GM23338 (cell line): ENCODE data around the gene EID2B. TPM values are rescaled to one million over a fixed set of nuclear protein-coding genes. Genes with fewer than 3 reads are reported as not detected.

Experiments
- ATAC-seq: fragments of 200-7000 bp; cut with Tn5 transposase; 3 replicates; pipeline ENCODE4 v1.9.1; 2020
- DNase-seq: peaks from one replicate; pipeline ENCODE4 v3.0.0-alpha.2; 2015; ENCODE audit warnings: low spot score
- H2AFZ ChIP-seq: fragments of 200-600 bp; sonication (generic); 2 replicates; pipeline ENCODE4 v1.8.0; 2016; ENCODE audit warnings: antibody characterized with exemption, mild to moderate bottlenecking, moderate library complexity
- H3F3A ChIP-seq: fragments of 200-600 bp; sonication (generic); replicated peaks from 2 replicates; pipeline ENCODE4 v1.8.0; 2017; ENCODE audit warnings: antibody characterized with exemption, mixed run types, low read depth
- H3K27ac ChIP-seq: fragments of 200-600 bp; sonication (generic); 2 replicates; pipeline ENCODE4 v1.6.1; 2016; ENCODE audit warnings: low read depth
- H3K27me3 ChIP-seq: fragments of 200-600 bp; sonication (generic); 2 replicates; pipeline ENCODE4 v1.8.0; 2016; ENCODE audit warnings: mild to moderate bottlenecking, mixed run types, moderate library complexity; ENCODE audit not compliant: insufficient read depth
- H3K36me3 ChIP-seq: fragments of 200-600 bp; sonication (generic); 2 replicates; pipeline ENCODE4 v1.8.0; 2016; ENCODE audit warnings: mild to moderate bottlenecking; ENCODE audit not compliant: insufficient read depth
- H3K4me1 ChIP-seq: fragments of 200-600 bp; sonication (generic); 2 replicates; pipeline ENCODE4 v1.8.0; 2016; ENCODE audit warnings: mild to moderate bottlenecking, moderate library complexity; ENCODE audit not compliant: insufficient read depth
- H3K4me2 ChIP-seq: fragments of 200-600 bp; sonication (generic); 2 replicates; pipeline ENCODE4 v1.7.1; 2017; ENCODE audit warnings: mixed run types
- H3K4me3 ChIP-seq: fragments of 200-600 bp; sonication (generic); 2 replicates; pipeline ENCODE4 v1.6.1; 2016; ENCODE audit warnings: mixed run types
- H3K79me2 ChIP-seq: fragments of 200-600 bp; sonication (generic); replicated peaks from 2 replicates; pipeline ENCODE4 v1.8.0; 2017; ENCODE audit warnings: mild to moderate bottlenecking; ENCODE audit not compliant: insufficient read depth
- H3K9me2 ChIP-seq: fragments of 200-600 bp; sonication (generic); 2 replicates; pipeline ENCODE4 v1.8.0; 2017; ENCODE audit not compliant: insufficient read depth
- H4K20me1 ChIP-seq: fragments of 200-600 bp; sonication (generic); replicated peaks from 2 replicates; pipeline ENCODE4 v1.8.0; 2017; ENCODE audit warnings: mild to moderate bottlenecking; ENCODE audit not compliant: insufficient read depth
- H3K27ac Mint-ChIP-seq: 2 replicates; pipeline ENCODE4 v1.8.0; 2020; ENCODE audit warnings: inconsistent platforms, mild to moderate bottlenecking, moderate library complexity, mixed read lengths
- H3K27me3 Mint-ChIP-seq: 3 replicates; pipeline ENCODE4 v1.8.0; 2022; ENCODE audit warnings: low read depth, mild to moderate bottlenecking, moderate library complexity, mixed read lengths, inconsistent platforms; ENCODE audit not compliant: insufficient read depth, poor library complexity
- H3K36me3 Mint-ChIP-seq: 3 replicates; pipeline ENCODE4 v1.8.0; 2021; ENCODE audit warnings: low read depth, mild to moderate bottlenecking, inconsistent platforms, moderate library complexity, mixed read lengths
- H3K4me1 Mint-ChIP-seq: 3 replicates; pipeline ENCODE4 v1.8.0; 2020; ENCODE audit warnings: mild to moderate bottlenecking, inconsistent platforms, mixed read lengths
- H3K4me3 Mint-ChIP-seq: 3 replicates; pipeline ENCODE4 v1.8.0; 2021; ENCODE audit warnings: moderate library complexity, mild to moderate bottlenecking, inconsistent platforms, mixed read lengths
- H3K9me3 Mint-ChIP-seq: 3 replicates; pipeline ENCODE4 v1.8.0; 2020; ENCODE audit warnings: moderate library complexity, mild to moderate bottlenecking, inconsistent platforms, mixed read lengths
- CREB1 ChIP-seq: fragments of 250-450 bp; sonication (Bioruptor Pico); IDR thresholded peaks from 2 replicates; pipeline ENCODE4 v1.5.0; 2020; ENCODE audit warnings: low read depth, mild to moderate bottlenecking, moderate library complexity
- EZH2 ChIP-seq: fragments of 200-600 bp; sonication (generic); IDR thresholded peaks from one replicate; pipeline ENCODE4 v1.8.0; 2017; ENCODE audit warnings: antibody characterized with exemption, mild to moderate bottlenecking, low read depth; ENCODE audit not compliant: unreplicated experiment
- EZH2phosphoT487 ChIP-seq: fragments of 200-600 bp; sonication (generic); IDR thresholded peaks from one replicate; pipeline ENCODE4 v1.8.1; 2018; ENCODE audit warnings: antibody characterized with exemption; ENCODE audit not compliant: unreplicated experiment
- JUNB ChIP-seq: IDR thresholded peaks from one replicate; pipeline ENCODE4 v1.6.1; 2016; ENCODE audit warnings: antibody characterized with exemption; ENCODE audit not compliant: unreplicated experiment
- NANOG ChIP-seq: IDR thresholded peaks from 2 replicates; pipeline ENCODE4 v1.6.1; 2016; ENCODE audit warnings: antibody characterized with exemption, borderline replicate concordance
- POLR2AphosphoS5 ChIP-seq: IDR thresholded peaks from 2 replicates; pipeline ENCODE4 v1.6.1; 2016; ENCODE audit warnings: antibody characterized with exemption, low read depth
- STAT1 ChIP-seq: IDR thresholded peaks from one replicate; pipeline ENCODE4 v1.6.1; 2016; ENCODE audit warnings: antibody characterized with exemption; ENCODE audit not compliant: unreplicated experiment
- ZNF114 ChIP-seq: fragments of 250-450 bp; sonication (Bioruptor Pico); IDR thresholded peaks from 2 replicates; pipeline ENCODE4 v1.5.0; 2020; ENCODE audit warnings: mild to moderate bottlenecking, moderate library complexity
- ZNF331 ChIP-seq: fragments of 250-450 bp; sonication (Bioruptor Pico); IDR thresholded peaks from 2 replicates; pipeline ENCODE4 v1.5.0; 2020; ENCODE audit warnings: low read depth, mild to moderate bottlenecking, moderate library complexity
- polyA plus RNA-seq: library from polyadenylated mRNA; unstranded; fragments of >200 nt; fragmentation: Nextera tagmentation; extraction: Ambion mirVana; gene quantifications from 2 replicates; pipeline ENCODE4 v1.2.1, GENCODE V29; 2016
- total RNA-seq: library from RNA; depleted of rRNA; stranded (reverse); fragments of >200 nt; shearing (Covaris generic); gene quantifications from 2 replicates; pipeline ENCODE4 v1.2.3, GENCODE V29; 2014
- TF ChIP-seq, protein P1 (sequence below): IDR thresholded peaks from 2 replicates; pipeline ENCODE4 v1.6.1; 2016; ENCODE audit warnings: antibody characterized with exemption
- TF ChIP-seq, protein P2 (sequence below): IDR thresholded peaks from one replicate; pipeline ENCODE4 v1.6.1; 2018; ENCODE audit warnings: antibody characterized with exemption; ENCODE audit not compliant: unreplicated experiment
- TF ChIP-seq, protein P3 (sequence below): fragments of 250-450 bp; sonication (Bioruptor Pico); IDR thresholded peaks from 2 replicates; pipeline ENCODE4 v1.5.0; 2020; ENCODE audit warnings: mild to moderate bottlenecking, moderate library complexity
- TF ChIP-seq, protein P4 (sequence below), 2 experiments: fragments of 200-600 bp in 1 of 2; sonication (generic) in 1 of 2; conservative IDR thresholded peaks; 2 replicates each; pipeline versions ENCODE4 v1.5.1 to v1.6.1; 2016 to 2017; ENCODE audit warnings: antibody characterized with exemption in 2 of 2, low read depth in 2 of 2, mild to moderate bottlenecking in 2 of 2, moderate library complexity in 1 of 2

The EID2B gene
- total and polyA plus RNA-seq, 2 experiments from 2014 or later, result 2.5 to 4.6 TPM

DNA sequence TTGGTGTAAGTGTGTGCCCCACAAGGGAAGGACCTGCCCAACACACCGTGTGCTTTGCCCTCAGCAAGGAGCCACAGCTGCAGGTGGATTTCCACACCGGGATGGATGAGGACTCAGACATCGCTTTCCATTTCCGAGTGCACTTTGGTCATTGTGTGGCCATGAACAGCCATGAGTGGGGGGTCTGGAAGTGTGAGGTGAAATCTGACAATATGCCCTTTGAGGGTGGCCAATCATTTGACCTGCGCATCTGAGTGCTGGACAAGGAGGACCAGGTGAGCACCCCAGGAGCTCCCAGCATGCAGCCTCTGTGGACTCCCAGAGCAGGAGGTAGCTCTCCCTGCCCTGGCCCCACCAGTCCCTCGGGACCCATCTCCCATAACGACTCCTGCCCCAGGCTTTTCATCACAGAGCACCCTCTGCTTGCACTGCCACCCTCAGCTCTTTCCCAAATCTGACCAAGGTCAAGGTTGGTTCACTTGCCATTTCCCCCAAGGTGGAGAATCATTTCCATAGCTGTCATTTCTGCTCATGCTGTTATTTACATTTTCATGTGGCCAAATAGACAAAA, 20.5 kb upstream of the EID2B start:
- H3K27me3 ChIP-seq, result no peaks in the 10 kb centered on the region
- H3K9me2 ChIP-seq, result no peaks in the 10 kb centered on the region; the same call in 1 of the 2 replicates
- no peak overlapping the region for H3K4me2 ChIP-seq
- Mint-ChIP-seq H3K9me3 (no peaks in the 10 kb centered on the region), H3K36me3 (no peaks in the 10 kb centered on the region), H3K4me3 (no peak overlapping the region), H3K27me3 (peaks cover 5% of the 10 kb centered on the region), H3K27ac (no peak overlapping the region), H3K4me1 (no peaks in the 10 kb centered on the region)
- H2AFZ ChIP-seq, result no peak overlapping the region
- DNase-seq (no peak), ATAC-seq (no peak)
- no peaks in the 10 kb centered on the region for H4K20me1 ChIP-seq
- no peaks in the 10 kb centered on the region for H3K4me1 ChIP-seq
- H3K79me2 ChIP-seq, result no peaks in the 10 kb centered on the region
- no peaks in the 10 kb centered on the region for H3F3A ChIP-seq
- no peak overlapping the region for H3K27ac ChIP-seq
- H3K4me3 ChIP-seq, result no peak overlapping the region
- TF ChIP-seq, protein P1, sequence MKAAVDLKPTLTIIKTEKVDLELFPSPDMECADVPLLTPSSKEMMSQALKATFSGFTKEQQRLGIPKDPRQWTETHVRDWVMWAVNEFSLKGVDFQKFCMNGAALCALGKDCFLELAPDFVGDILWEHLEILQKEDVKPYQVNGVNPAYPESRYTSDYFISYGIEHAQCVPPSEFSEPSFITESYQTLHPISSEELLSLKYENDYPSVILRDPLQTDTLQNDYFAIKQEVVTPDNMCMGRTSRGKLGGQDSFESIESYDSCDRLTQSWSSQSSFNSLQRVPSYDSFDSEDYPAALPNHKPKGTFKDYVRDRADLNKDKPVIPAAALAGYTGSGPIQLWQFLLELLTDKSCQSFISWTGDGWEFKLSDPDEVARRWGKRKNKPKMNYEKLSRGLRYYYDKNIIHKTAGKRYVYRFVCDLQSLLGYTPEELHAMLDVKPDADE, result no peak
- TF ChIP-seq NANOG, result no peak
- TF ChIP-seq ZNF114, result no peak
- TF ChIP-seq, protein P2, sequence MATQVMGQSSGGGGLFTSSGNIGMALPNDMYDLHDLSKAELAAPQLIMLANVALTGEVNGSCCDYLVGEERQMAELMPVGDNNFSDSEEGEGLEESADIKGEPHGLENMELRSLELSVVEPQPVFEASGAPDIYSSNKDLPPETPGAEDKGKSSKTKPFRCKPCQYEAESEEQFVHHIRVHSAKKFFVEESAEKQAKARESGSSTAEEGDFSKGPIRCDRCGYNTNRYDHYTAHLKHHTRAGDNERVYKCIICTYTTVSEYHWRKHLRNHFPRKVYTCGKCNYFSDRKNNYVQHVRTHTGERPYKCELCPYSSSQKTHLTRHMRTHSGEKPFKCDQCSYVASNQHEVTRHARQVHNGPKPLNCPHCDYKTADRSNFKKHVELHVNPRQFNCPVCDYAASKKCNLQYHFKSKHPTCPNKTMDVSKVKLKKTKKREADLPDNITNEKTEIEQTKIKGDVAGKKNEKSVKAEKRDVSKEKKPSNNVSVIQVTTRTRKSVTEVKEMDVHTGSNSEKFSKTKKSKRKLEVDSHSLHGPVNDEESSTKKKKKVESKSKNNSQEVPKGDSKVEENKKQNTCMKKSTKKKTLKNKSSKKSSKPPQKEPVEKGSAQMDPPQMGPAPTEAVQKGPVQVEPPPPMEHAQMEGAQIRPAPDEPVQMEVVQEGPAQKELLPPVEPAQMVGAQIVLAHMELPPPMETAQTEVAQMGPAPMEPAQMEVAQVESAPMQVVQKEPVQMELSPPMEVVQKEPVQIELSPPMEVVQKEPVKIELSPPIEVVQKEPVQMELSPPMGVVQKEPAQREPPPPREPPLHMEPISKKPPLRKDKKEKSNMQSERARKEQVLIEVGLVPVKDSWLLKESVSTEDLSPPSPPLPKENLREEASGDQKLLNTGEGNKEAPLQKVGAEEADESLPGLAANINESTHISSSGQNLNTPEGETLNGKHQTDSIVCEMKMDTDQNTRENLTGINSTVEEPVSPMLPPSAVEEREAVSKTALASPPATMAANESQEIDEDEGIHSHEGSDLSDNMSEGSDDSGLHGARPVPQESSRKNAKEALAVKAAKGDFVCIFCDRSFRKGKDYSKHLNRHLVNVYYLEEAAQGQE, result no peak
- TF ChIP-seq CREB1, result no peak
- TF ChIP-seq EZH2, result no peak
- TF ChIP-seq STAT1, result no peak
- TF ChIP-seq, protein P3, sequence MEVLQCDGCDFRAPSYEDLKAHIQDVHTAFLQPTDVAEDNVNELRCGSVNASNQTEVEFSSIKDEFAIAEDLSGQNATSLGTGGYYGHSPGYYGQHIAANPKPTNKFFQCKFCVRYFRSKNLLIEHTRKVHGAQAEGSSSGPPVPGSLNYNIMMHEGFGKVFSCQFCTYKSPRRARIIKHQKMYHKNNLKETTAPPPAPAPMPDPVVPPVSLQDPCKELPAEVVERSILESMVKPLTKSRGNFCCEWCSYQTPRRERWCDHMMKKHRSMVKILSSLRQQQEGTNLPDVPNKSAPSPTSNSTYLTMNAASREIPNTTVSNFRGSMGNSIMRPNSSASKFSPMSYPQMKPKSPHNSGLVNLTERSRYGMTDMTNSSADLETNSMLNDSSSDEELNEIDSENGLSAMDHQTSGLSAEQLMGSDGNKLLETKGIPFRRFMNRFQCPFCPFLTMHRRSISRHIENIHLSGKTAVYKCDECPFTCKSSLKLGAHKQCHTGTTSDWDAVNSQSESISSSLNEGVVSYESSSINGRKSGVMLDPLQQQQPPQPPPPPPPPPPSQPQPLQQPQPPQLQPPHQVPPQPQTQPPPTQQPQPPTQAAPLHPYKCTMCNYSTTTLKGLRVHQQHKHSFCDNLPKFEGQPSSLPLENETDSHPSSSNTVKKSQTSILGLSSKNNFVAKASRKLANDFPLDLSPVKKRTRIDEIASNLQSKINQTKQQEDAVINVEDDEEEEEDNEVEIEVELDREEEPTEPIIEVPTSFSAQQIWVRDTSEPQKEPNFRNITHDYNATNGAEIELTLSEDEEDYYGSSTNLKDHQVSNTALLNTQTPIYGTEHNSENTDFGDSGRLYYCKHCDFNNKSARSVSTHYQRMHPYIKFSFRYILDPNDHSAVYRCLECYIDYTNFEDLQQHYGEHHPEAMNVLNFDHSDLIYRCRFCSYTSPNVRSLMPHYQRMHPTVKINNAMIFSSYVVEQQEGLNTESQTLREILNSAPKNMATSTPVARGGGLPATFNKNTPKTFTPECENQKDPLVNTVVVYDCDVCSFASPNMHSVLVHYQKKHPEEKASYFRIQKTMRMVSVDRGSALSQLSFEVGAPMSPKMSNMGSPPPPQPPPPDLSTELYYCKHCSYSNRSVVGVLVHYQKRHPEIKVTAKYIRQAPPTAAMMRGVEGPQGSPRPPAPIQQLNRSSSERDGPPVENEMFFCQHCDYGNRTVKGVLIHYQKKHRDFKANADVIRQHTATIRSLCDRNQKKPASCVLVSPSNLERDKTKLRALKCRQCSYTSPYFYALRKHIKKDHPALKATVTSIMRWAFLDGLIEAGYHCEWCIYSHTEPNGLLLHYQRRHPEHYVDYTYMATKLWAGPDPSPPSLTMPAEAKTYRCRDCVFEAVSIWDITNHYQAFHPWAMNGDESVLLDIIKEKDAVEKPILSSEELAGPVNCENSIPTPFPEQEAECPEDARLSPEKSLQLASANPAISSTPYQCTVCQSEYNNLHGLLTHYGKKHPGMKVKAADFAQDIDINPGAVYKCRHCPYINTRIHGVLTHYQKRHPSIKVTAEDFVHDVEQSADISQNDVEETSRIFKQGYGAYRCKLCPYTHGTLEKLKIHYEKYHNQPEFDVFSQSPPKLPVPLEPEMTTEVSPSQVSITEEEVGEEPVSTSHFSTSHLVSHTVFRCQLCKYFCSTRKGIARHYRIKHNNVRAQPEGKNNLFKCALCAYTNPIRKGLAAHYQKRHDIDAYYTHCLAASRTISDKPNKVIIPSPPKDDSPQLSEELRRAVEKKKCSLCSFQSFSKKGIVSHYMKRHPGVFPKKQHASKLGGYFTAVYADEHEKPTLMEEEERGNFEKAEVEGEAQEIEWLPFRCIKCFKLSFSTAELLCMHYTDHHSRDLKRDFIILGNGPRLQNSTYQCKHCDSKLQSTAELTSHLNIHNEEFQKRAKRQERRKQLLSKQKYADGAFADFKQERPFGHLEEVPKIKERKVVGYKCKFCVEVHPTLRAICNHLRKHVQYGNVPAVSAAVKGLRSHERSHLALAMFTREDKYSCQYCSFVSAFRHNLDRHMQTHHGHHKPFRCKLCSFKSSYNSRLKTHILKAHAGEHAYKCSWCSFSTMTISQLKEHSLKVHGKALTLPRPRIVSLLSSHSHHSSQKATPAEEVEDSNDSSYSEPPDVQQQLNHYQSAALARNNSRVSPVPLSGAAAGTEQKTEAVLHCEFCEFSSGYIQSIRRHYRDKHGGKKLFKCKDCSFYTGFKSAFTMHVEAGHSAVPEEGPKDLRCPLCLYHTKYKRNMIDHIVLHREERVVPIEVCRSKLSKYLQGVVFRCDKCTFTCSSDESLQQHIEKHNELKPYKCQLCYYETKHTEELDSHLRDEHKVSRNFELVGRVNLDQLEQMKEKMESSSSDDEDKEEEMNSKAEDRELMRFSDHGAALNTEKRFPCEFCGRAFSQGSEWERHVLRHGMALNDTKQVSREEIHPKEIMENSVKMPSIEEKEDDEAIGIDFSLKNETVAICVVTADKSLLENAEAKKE (CRISPR knock-in tag), result no peak
- no peak for TF ChIP-seq POLR2AphosphoS5
- TF ChIP-seq, protein P4, sequence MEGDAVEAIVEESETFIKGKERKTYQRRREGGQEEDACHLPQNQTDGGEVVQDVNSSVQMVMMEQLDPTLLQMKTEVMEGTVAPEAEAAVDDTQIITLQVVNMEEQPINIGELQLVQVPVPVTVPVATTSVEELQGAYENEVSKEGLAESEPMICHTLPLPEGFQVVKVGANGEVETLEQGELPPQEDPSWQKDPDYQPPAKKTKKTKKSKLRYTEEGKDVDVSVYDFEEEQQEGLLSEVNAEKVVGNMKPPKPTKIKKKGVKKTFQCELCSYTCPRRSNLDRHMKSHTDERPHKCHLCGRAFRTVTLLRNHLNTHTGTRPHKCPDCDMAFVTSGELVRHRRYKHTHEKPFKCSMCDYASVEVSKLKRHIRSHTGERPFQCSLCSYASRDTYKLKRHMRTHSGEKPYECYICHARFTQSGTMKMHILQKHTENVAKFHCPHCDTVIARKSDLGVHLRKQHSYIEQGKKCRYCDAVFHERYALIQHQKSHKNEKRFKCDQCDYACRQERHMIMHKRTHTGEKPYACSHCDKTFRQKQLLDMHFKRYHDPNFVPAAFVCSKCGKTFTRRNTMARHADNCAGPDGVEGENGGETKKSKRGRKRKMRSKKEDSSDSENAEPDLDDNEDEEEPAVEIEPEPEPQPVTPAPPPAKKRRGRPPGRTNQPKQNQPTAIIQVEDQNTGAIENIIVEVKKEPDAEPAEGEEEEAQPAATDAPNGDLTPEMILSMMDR (conservative IDR thresholded peaks at IDR 0.05; ENCODE audit: low read depth in 2 of 2), result no peak
- TF ChIP-seq ZNF331 (CRISPR knock-in tag), result no peak
- no peak for TF ChIP-seq EZH2phosphoT487
- TF ChIP-seq JUNB, result no peak
- H3K36me3 ChIP-seq, result no peaks in the 10 kb centered on the region
